CD4-positive, alpha-beta memory T cell (primary cell): ENCODE measurements around the gene EEPD1. TPM values are rescaled to one million over a fixed set of nuclear protein-coding genes. Genes with fewer than 3 reads are reported as not detected.

Experiments used
- CTCF ChIA-PET: fragments of 350-600 bp; sonication (Branson Sonifier 250); formaldehyde crosslinking; loops from one replicate; lab custom pipeline; 2021; ENCODE audit warnings: inconsistent platforms; ENCODE audit not compliant: partially characterized antibody; lab: Charles Lee
- POLR2A ChIA-PET: fragments of 350-600 bp; sonication (Branson Sonifier 250); formaldehyde crosslinking; loops from one replicate; lab custom pipeline; 2021; ENCODE audit not compliant: partially characterized antibody; lab: Charles Lee
- DNase-seq, 5 donors: peaks; one replicate each; pipeline versions ENCODE4 v3.0.0 to v3.0.0-alpha.2; 2020 to 2022; ENCODE audit warnings: mixed read lengths in 1 of 5
- H3K27ac ChIP-seq: one replicate; pipeline ENCODE4 v1.7.0; 2013; ENCODE audit warnings: low read depth, low read length
- H3K27me3 ChIP-seq: 2 replicates; pipeline ENCODE4 v1.7.0; 2013; ENCODE audit warnings: mild to moderate bottlenecking, low read length, moderate library complexity; ENCODE audit not compliant: insufficient read depth
- H3K36me3 ChIP-seq: 2 replicates; pipeline ENCODE4 v1.7.0; 2013; ENCODE audit warnings: mild to moderate bottlenecking, low read length, moderate library complexity; ENCODE audit not compliant: insufficient read depth
- H3K4me1 ChIP-seq: 2 replicates; pipeline ENCODE4 v1.7.0; 2013; ENCODE audit warnings: mild to moderate bottlenecking, low read length, moderate library complexity; ENCODE audit not compliant: insufficient read depth
- H3K4me3 ChIP-seq, 2 donors: one replicate each; pipeline ENCODE4 v1.7.0; 2013; ENCODE audit warnings: low read length in 2 of 2, mild to moderate bottlenecking in 1 of 2
- H3K9me3 ChIP-seq, 2 donors: one replicate each; pipeline ENCODE4 v1.7.0; 2013; ENCODE audit warnings: low read length in 2 of 2, control low read depth in 1 of 2; ENCODE audit not compliant: control insufficient read depth in 1 of 2
- H3K27ac Mint-ChIP-seq, 7 donors: one replicate each; pipeline ENCODE4 v1.8.0; 2020 to 2021; ENCODE audit warnings: mixed read lengths in 7 of 7, mild to moderate bottlenecking in 6 of 7, inconsistent platforms in 3 of 7, moderate library complexity in 3 of 7
- H3K27me3 Mint-ChIP-seq, 2 donors: one replicate each; pipeline ENCODE4 v1.8.0; 2020 to 2021; ENCODE audit warnings: mixed read lengths in 2 of 2
- H3K36me3 Mint-ChIP-seq, 2 donors: one replicate each; pipeline ENCODE4 v1.8.0; 2020 to 2021; ENCODE audit warnings: mixed read lengths in 2 of 2, inconsistent platforms in 1 of 2, mild to moderate bottlenecking in 1 of 2
- H3K4me1 Mint-ChIP-seq, 4 donors: one replicate each; pipeline ENCODE4 v1.8.0; 2020 to 2021; ENCODE audit warnings: mixed read lengths in 4 of 4, mild to moderate bottlenecking in 1 of 4
- H3K4me3 Mint-ChIP-seq, 8 donors: one replicate each; pipeline ENCODE4 v1.8.0; 2020 to 2021; ENCODE audit warnings: mixed read lengths in 8 of 8, mild to moderate bottlenecking in 7 of 8, moderate library complexity in 6 of 8, inconsistent platforms in 3 of 8
- H3K9me3 Mint-ChIP-seq, 8 donors: one replicate each; pipeline ENCODE4 v1.8.0; 2020 to 2021; ENCODE audit warnings: mixed read lengths in 8 of 8, mild to moderate bottlenecking in 5 of 8, inconsistent platforms in 3 of 8, moderate library complexity in 1 of 8
- intact Hi-C: fragments of 100-400 bp; cut with micrococcal nuclease; formaldehyde crosslinking; loops from one replicate; pipeline ENCODE4 v1.15.1; 2023
- polyA plus RNA-seq, 2 donors: library from polyadenylated mRNA; unstranded; fragments of 300-500 nt; fragmentation: Illumina TruSeq; gene quantifications; one replicate each; pipeline ENCODE4 v1.2.3, GENCODE V29; 2021
- total RNA-seq, 2 experiments: library from RNA; stranded (reverse); gene quantifications; one replicate each; pipeline ENCODE4 v1.2.3, GENCODE V29; 2021

EEPD1 gene
- total and polyA plus RNA-seq, 4 experiments from 2014 or later = 6.3 to 63.0 (median 25.2) TPM

- Histone ChIP-seq H3K4me3 (no peak overlapping the region), H3K9me3 (no peaks in the 10 kb centered on the region), H3K36me3 (no peaks in the 10 kb centered on the region), H3K27me3 (no peaks in the 10 kb centered on the region), H3K4me1 (no peaks in the 10 kb centered on the region), H3K27ac (no peak overlapping the region)
- Mint-ChIP-seq H3K36me3 (no peaks in the 10 kb centered on the region), H3K4me3 (no peak overlapping the region), H3K9me3 (peaks cover 0 to 12% (median 5%) of the 10 kb centered on the region in 8 donors), H3K27me3 (peaks cover 0 to 3% of the 10 kb centered on the region in 2 donors), H3K27ac (no peak overlapping the region), H3K4me1 (no peaks in the 10 kb centered on the region)
- intact Hi-C loops = no loop called here
- POLR2A ChIA-PET = no interaction called here
- CTCF ChIA-PET = interaction anchor here (1.0 kb wide), 1 partner anchor 181 kb away, joined by 4 read pairs; no protein-coding TSS in a partner anchor
- no peak for DNase-seq
These were observed 14.8 kb upstream of the EEPD1 start for GRCh38 chr7:36138209-36138608.

- Histone ChIP-seq H3K9me3 (no peaks in the 10 kb centered on the region), H3K4me1 (no peaks in the 10 kb centered on the region), H3K4me3 (no peak overlapping the region), H3K27ac (no peak overlapping the region), H3K36me3 (no peaks in the 10 kb centered on the region), H3K27me3 (no peaks in the 10 kb centered on the region)
- Mint-ChIP-seq H3K4me3 (no peak overlapping the region), H3K27ac (no peak overlapping the region), H3K4me1 (no peaks in the 10 kb centered on the region), H3K27me3 (peaks cover 0 to 3% of the 10 kb centered on the region in 2 donors), H3K9me3 (peaks cover 0 to 12% (median 5%) of the 10 kb centered on the region in 8 donors), H3K36me3 (no peaks in the 10 kb centered on the region)
- intact Hi-C loops = no loop called here
- DNase-seq = no peak
- ChIA-PET POLR2A (no interaction called here), CTCF (no interaction called here)
These were observed 11.7 kb upstream of the EEPD1 start for GRCh38 chr7:36141351-36141750.

- Mint-ChIP-seq H3K27ac (no peak overlapping the region), H3K27me3 (peaks cover 0 to 3% of the 10 kb centered on the region in 2 donors)
These were observed 11.2 kb upstream of the EEPD1 start for GRCh38 chr7:36141850-36142249.

GRCh38 chr7:36144189-36144588 lies 8.9 kb upstream of the EEPD1 start:
- CTCF ChIA-PET = no interaction called here
- intact Hi-C loops = no loop called here

More at GRCh38 chr7:36141850-36142249, 11.2 kb upstream of the EEPD1 start:
- Histone ChIP-seq H3K27me3 (no peaks in the 10 kb centered on the region), H3K4me3 (no peak overlapping the region), H3K4me1 (no peaks in the 10 kb centered on the region), H3K9me3 (no peaks in the 10 kb centered on the region), H3K27ac (no peak overlapping the region), H3K36me3 (no peaks in the 10 kb centered on the region)
- no peaks in the 10 kb centered on the region for H3K4me1 Mint-ChIP-seq
- intact Hi-C loops = no loop called here
- CTCF ChIA-PET = no interaction called here
- POLR2A ChIA-PET = no interaction called here
- DNase-seq = no peak
- H3K36me3 Mint-ChIP-seq = no peaks in the 10 kb centered on the region
- H3K9me3 Mint-ChIP-seq = peaks cover 0 to 12% (median 5%) of the 10 kb centered on the region in 8 donors
- H3K4me3 Mint-ChIP-seq = no peak overlapping the region

GRCh38 chr7:36145686-36146085 lies 7.4 kb upstream of the EEPD1 start:
- ChIA-PET CTCF (no interaction called here), POLR2A (no interaction called here)
- intact Hi-C loops = no loop called here
- Histone ChIP-seq H3K4me3 (no peak overlapping the region), H3K27me3 (no peaks in the 10 kb centered on the region), H3K4me1 (no peaks in the 10 kb centered on the region), H3K9me3 (no peaks in the 10 kb centered on the region), H3K27ac (no peak overlapping the region), H3K36me3 (no peaks in the 10 kb centered on the region)
- DNase-seq = no peak
- Mint-ChIP-seq H3K4me3 (no peak overlapping the region), H3K4me1 (no peaks in the 10 kb centered on the region), H3K27ac (no peak overlapping the region), H3K27me3 (no peaks in the 10 kb centered on the region), H3K9me3 (peaks cover 0 to 7% (median 2%) of the 10 kb centered on the region in 8 donors), H3K36me3 (no peaks in the 10 kb centered on the region)

More at GRCh38 chr7:36144189-36144588, 8.9 kb upstream of the EEPD1 start:
- POLR2A ChIA-PET = no interaction called here
- no peaks in the 10 kb centered on the region for H3K9me3 ChIP-seq
- DNase-seq = no peak
- H3K4me3 ChIP-seq = no peak overlapping the region
- H3K4me3 Mint-ChIP-seq = no peak overlapping the region
- H3K36me3 Mint-ChIP-seq = no peaks in the 10 kb centered on the region
- H3K27me3 ChIP-seq = no peaks in the 10 kb centered on the region
- no peak overlapping the region for H3K27ac Mint-ChIP-seq
- H3K27ac ChIP-seq = no peak overlapping the region
- H3K9me3 Mint-ChIP-seq = peaks cover 0 to 12% (median 5%) of the 10 kb centered on the region in 8 donors
- peaks cover 0 to 1% of the 10 kb centered on the region in 2 donors for H3K27me3 Mint-ChIP-seq
- H3K36me3 ChIP-seq = no peaks in the 10 kb centered on the region
- no peaks in the 10 kb centered on the region for H3K4me1 Mint-ChIP-seq
- H3K4me1 ChIP-seq = no peaks in the 10 kb centered on the region

GRCh38 chr7:36147361-36147760 lies 5.7 kb upstream of the EEPD1 start:
- intact Hi-C loops = no loop called here
- H3K27ac Mint-ChIP-seq = no peak overlapping the region
- H3K27ac ChIP-seq = no peak overlapping the region
- H3K4me1 ChIP-seq = peaks cover 5% of the 10 kb centered on the region
- H3K36me3 ChIP-seq = no peaks in the 10 kb centered on the region
- peaks cover 0 to 3% (median 0%) of the 10 kb centered on the region in 8 donors for H3K9me3 Mint-ChIP-seq
- no peak overlapping the region for H3K4me3 Mint-ChIP-seq
- H3K9me3 ChIP-seq = no peaks in the 10 kb centered on the region
- peaks cover 0 to 4% (median 2%) of the 10 kb centered on the region in 4 donors for H3K4me1 Mint-ChIP-seq
- no peaks in the 10 kb centered on the region for H3K27me3 ChIP-seq
- ChIA-PET CTCF (no interaction called here), POLR2A (no interaction called here)
- no peaks in the 10 kb centered on the region for H3K36me3 Mint-ChIP-seq
- H3K27me3 Mint-ChIP-seq = no peaks in the 10 kb centered on the region
- DNase-seq = no peak
- H3K4me3 ChIP-seq = no peak overlapping the region

GRCh38 chr7:36148422-36149065 lies 4.5 kb upstream of the EEPD1 start:
- Histone ChIP-seq H3K4me1 (peaks cover 7% of the 10 kb centered on the region), H3K9me3 (no peaks in the 10 kb centered on the region), H3K36me3 (no peaks in the 10 kb centered on the region), H3K27me3 (no peaks in the 10 kb centered on the region), H3K27ac (no peak overlapping the region), H3K4me3 (no peak overlapping the region)
- no peak overlapping the region for H3K27ac Mint-ChIP-seq
- H3K4me3 Mint-ChIP-seq = no peak overlapping the region
- H3K27me3 Mint-ChIP-seq = no peaks in the 10 kb centered on the region
- no peaks in the 10 kb centered on the region for H3K36me3 Mint-ChIP-seq
- no peak for DNase-seq
- peaks cover 0 to 3% (median 0%) of the 10 kb centered on the region in 8 donors for H3K9me3 Mint-ChIP-seq
- POLR2A ChIA-PET = no interaction called here
- CTCF ChIA-PET = no interaction called here
- H3K4me1 Mint-ChIP-seq = peaks cover 0 to 9% (median 7%) of the 10 kb centered on the region in 4 donors
- intact Hi-C loops = loop anchor here (2.0 kb wide), 1 partner anchor 42 kb away; no protein-coding TSS in a partner anchor
